Measurements from ENCODE around the gene C1orf167. TPM values are rescaled to one million over a fixed set of nuclear protein-coding genes. Genes with fewer than 3 reads are reported as not detected.

Gene C1orf167
- polyA plus RNA-seq, 1 of the 3 experiments (the other 2 are of a cell fraction): 0.10 TPM

DNA sequence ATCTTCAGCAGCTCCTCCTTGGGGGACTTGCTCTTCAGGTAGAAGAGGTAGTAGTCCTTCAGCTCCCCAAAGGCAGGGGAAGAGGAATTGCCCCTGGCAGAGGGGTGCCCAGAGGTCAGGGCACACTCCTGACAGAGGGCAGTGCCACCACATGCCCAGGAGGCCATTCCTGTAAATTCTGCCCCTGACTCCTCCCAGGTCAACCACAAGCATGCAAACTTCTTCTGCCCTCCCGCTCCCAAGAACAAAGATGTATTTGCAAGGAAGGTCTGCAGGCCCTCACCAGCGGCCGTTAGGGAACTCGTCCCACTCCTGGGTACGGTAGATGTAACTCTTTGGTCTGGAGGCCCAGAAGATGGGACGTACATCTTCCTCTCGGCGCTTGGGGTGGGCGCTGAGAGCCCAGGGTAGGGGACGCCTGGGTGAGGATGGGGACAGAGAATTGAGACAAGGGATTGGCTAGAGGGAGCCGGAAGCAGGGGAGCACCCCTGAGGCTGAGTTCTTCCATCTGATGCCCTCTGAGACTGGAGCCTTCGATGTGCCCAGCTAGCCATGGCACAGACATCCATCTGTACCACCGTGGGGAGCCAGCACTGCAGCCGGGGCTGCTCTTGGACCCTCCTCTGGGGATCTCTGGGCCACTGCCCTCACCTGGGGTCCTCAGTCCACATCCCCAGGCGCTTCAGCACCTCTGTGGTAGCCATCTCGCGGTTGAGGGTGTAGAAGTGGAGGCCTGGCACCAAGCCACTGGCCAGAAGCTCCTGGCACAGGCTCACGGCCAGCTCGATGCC lies 32.6 kb downstream of the C1orf167 start:
- Histone ChIP-seq H4K20me1 (ENCODE audit: insufficient read depth) (no peaks in the 10 kb centered on the region), H3K36me3 (replicated peaks in 1 of 2; ENCODE audit: control insufficient read depth in 1 of 2, insufficient read depth in 2 of 2, low read length in 1 of 2) (peaks cover 0 to 17% of the 10 kb centered on the region in 2 experiments), H3K9me2 (no peaks in the 10 kb centered on the region), H2AFZ (ENCODE audit: low read depth) (no peak overlapping the region), H3K27me3 (ENCODE audit: insufficient read depth) (no peaks in the 10 kb centered on the region), H3K79me2 (ENCODE audit: insufficient read depth) (no peaks in the 10 kb centered on the region), H3K4me3 (ENCODE audit: low read depth in 2 of 2, low read length in 1 of 2) (no peak overlapping the region), H3F3A (replicated peaks; ENCODE audit: insufficient read depth) (no peaks in the 10 kb centered on the region), H3K4me1 (ENCODE audit: control insufficient read depth in 1 of 2, insufficient read depth in 2 of 2, low read depth in 1 of 2, low read length in 1 of 2) (no peaks in the 10 kb centered on the region; a peak in 1 of 4 replicates), H3K9me3 (no peaks in the 10 kb centered on the region), H3K27ac (ENCODE audit: low read depth in 2 of 2, low read length in 1 of 2) (no peak overlapping the region), H3K4me2 (no peak overlapping the region), H3K9ac (no peak overlapping the region)
- ChIA-PET CTCF (interaction anchor here (1.2 to 3.9 kb wide), 4 partner anchors 9 to 44 kb away, joined by 5 to 35 read pairs (median 6); no protein-coding TSS in a partner anchor), POLR2A (interaction anchor here (1.1 to 1.2 kb wide), 2 partner anchors 9 to 10 kb away, joined by 3 to 4 read pairs; no protein-coding TSS in a partner anchor)
- WGBS (ENCODE audit: low lambda C conversion rate): 95% methylated on average over 12 of the region's 19 CpGs
- no peak for DNase-seq
- no peak for TF ChIP-seq JUND (IDR thresholded peaks at IDR 0.05)
- no peak for TF ChIP-seq RCOR1 (IDR thresholded peaks at IDR 0.05; ENCODE audit: low read length)
- TF ChIP-seq REST (IDR thresholded peaks at IDR 0.05; ENCODE audit: low read depth, low read length): no peak
- TF ChIP-seq, protein P1, sequence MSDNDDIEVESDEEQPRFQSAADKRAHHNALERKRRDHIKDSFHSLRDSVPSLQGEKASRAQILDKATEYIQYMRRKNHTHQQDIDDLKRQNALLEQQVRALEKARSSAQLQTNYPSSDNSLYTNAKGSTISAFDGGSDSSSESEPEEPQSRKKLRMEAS (IDR thresholded peaks at IDR 0.05; ENCODE audit: low read depth): no peak
- no peak for TF ChIP-seq RFX5 (IDR thresholded peaks at IDR 0.05; ENCODE audit: low read length)
- no peak for TF ChIP-seq MXI1 (IDR thresholded peaks at IDR 0.05; ENCODE audit: low read depth, low read length)
- TF ChIP-seq TCF12 (IDR thresholded peaks at IDR 0.05): no peak
- no peak for TF ChIP-seq NFIC (IDR thresholded peaks at IDR 0.05; ENCODE audit: borderline replicate concordance)
- no peak for TF ChIP-seq SIN3A (IDR thresholded peaks at IDR 0.05; ENCODE audit: borderline replicate concordance, low read depth, low read length)
- TF ChIP-seq YY1 (IDR thresholded peaks at IDR 0.05; ENCODE audit: low read depth): no peak
- no peak for TF ChIP-seq RXRA (IDR thresholded peaks at IDR 0.05; ENCODE audit: borderline replicate concordance, low read depth)
- no peak for TF ChIP-seq GABPA (IDR thresholded peaks at IDR 0.05; ENCODE audit: low read depth)
- TF ChIP-seq TAF1 (IDR thresholded peaks at IDR 0.05; ENCODE audit: borderline replicate concordance, low read depth, low read length): no peak
- no peak for TF ChIP-seq FOXJ3 (CRISPR knock-in tag; IDR thresholded peaks at IDR 0.05)

All from SK-N-SH (cell line).